Epithelial cell of prostate (primary cell): ENCODE measurements around the gene FMN1.
A peak's percentile ranks its signal among the peaks of the same experiment; 100 is the strongest.

ENCODE experiments used
- DNase-seq: peaks from one replicate; pipeline ENCODE4 v3.0.0-alpha.2; 2011; ENCODE audit warnings: low read depth, low spot score
- H3K27ac ChIP-seq: fragments of 450-650 bp; 2 replicates; pipeline ENCODE4 v1.5.1; 2017; ENCODE audit warnings: mild to moderate bottlenecking

The FMN1 gene

GRCh38 chr15:32767236-32767635 is 427.3 kb downstream of the FMN1 start:
- no peak for DNase-seq
- H3K27ac ChIP-seq, result no peak overlapping the region

- H3K27ac ChIP-seq, result no peak overlapping the region
- no peak for DNase-seq
These were observed 428.4 kb downstream of the FMN1 start for GRCh38 chr15:32766101-32766500.

DNA sequence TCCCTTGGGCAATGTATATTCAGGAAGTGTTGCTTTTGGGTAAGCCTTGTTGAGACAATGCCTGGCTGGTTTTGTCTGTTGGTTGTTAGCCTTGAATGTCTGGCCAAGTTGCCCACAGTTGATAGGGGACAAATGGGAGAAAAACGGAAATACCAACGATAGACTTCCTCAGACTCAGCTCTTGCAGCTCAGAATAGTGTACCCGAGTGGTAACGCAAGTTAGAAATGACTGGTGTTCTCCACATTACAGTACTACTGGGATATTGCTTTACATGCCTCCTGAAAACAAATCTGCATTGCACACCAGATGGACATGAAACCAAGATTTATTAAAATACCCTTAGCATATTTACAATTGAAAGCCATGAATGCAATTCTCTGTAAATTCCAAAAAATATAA is 429.3 kb downstream of the FMN1 start:
- no peak for DNase-seq
- no peak overlapping the region for H3K27ac ChIP-seq

GRCh38 chr15:32763295-32763694 is 431.2 kb downstream of the FMN1 start:
- DNase-seq, result no peak

DNA sequence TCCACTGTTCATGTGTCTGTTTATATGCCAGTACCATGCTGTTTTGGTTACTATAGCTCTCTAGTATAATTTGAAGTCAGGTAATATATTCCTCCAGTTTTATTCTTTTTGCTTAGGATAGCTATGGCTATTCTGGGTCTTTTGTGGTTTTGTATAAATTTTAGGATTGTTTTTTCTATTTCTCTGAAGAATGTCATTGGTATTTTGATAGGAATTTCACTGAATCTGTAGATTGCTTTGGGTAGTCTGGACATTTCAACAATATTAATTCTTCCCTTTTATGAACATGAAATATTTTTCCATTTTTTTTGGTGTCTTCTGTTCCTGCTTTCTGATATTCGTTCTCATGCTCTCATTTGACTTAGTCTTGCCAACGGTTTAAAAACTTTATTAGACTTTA is 437.1 kb downstream of the FMN1 start:
- H3K27ac ChIP-seq, result no peak overlapping the region
- DNase-seq, result no peak

More at GRCh38 chr15:32763295-32763694, 431.2 kb downstream of the FMN1 start:
- no peak overlapping the region for H3K27ac ChIP-seq

DNA sequence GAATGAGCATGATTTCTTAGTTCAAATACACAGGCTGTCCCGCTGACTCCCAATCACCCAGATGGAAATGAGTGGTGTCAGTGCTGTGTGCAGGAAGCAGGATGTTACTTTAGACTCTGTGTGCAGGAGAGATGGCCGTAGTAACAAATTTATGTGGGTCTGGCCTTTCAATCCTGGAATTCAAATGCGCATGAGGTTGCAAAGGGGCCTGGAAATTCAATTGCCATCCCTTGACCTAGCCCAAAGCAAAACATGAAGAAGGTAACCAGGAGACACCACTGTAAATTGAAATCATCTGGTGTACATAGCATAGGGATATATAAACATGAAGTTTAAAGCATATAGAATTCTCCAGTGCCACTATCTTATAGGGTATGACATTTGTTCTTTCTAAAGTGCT is 443.5 kb downstream of the FMN1 start:
- no peak overlapping the region for H3K27ac ChIP-seq
- DNase-seq, result no peak

DNA sequence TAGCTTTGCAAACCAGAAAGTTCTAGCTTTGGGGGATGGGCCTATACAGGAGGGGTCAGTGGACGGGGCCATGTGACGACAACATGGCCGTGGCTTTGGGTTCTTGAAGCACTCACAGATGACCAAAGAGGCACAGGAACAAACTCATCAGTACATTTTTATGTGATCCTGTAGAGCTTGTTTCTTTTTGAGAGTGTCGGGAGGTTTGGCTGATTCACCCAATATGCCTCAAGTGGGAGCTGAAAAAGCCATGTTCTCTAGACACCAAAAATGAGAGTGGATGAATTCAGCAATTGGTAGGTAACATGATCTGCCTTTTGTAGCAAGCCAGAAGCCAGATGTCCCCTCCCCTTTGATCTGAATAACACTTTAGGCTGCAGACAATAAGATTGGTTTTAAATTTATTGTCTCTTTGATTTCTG is 446.6 kb downstream of the FMN1 start:
- no peak overlapping the region for H3K27ac ChIP-seq
- no peak for DNase-seq

DNA sequence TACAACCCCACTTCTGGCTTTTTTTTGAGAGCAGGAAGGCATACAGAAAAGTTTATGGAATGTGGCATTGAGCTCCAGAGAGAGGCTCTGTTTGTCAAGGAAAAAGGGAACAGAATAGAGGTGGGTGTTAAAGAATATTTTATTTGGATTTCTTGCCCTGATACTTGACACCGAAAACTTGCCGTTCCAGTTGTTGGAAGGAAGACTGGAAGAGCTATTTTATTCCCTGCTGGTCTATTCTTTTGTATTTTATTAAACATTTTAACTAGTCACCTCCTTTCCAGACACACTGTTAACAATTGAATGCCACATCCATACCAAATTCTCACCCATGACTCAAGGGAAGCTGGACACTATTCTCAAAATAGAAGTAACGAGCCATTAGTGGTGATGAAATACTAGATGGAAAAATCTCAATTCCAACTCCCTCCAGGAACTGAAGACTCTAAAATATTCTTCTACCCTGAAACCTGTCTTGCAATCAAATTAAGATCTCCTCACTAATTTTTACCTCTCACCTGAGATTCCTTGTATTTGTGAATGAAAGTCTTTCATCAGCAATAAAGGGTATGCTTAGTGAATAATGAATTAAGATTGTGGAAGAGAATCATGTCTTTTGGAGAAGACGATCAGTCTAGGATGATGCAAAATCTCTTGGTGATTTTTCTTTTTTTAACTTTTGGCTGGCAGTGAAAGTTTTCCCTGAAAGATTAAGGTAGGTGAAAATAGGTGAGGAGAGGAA is 448.2 kb downstream of the FMN1 start:
- DNase-seq, result no peak
- H3K27ac ChIP-seq, result no peak overlapping the region

DNA sequence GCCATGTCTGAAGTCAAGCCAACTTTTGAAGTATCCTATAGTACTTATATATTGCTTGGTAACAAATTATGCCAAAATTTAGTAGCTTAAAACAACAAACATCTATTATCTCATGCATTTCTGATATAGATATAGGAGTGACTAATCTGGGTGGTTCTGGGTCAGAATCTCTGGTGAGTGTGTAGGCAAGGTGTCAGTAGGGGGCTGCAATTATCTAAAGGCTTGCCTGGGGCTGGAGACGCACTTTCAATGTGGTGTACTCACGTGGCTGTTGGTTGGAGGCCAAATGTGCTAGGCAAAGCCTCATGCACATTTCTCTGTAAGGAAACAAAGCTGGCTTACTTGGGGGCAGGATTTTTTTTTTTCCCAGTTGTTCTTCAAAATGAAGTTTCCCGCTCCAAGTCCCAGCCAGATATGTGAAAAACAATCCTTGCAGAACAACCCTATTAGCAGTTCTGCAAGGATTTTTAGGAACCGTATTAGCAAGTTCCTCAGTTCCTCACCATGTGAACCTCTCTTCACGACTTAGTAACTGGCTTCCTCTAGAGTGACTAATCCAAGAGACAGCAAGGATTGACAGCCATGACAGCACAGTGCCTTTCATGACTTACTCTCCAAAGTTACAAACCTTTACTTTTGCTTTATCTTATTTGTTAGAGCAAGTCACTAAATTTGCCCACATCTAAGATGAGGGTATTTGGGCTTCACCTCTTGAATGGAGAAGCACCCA is 450.9 kb downstream of the FMN1 start:
- DNase-seq, result no peak
- no peak overlapping the region for H3K27ac ChIP-seq

DNA sequence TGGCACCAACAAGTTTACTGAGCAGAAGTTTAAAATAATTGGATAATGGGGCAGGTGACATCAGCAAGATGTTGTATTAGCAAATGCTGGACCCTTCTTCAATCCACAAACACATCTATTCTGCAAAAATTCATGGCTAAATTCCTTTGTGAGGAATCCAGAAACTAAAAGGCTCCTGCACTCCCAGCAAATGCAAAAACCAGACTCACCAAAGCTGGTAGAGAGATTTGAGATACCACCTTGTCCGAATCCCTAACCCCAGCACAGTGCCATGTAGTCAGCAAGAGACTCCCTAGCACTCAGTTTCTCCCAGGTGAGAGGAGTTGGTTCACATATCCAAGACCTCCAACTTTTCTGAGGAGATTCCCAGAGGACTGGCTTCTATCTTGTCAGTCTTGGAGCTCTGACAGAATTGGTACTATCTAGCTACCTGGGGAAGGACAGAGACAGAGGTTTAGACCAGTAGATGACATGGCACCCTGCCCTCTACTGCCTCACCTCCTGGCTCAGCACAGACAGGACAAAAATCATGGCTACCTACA is 454.9 kb downstream of the FMN1 start:
- no peak for DNase-seq
- no peak overlapping the region for H3K27ac ChIP-seq

DNA sequence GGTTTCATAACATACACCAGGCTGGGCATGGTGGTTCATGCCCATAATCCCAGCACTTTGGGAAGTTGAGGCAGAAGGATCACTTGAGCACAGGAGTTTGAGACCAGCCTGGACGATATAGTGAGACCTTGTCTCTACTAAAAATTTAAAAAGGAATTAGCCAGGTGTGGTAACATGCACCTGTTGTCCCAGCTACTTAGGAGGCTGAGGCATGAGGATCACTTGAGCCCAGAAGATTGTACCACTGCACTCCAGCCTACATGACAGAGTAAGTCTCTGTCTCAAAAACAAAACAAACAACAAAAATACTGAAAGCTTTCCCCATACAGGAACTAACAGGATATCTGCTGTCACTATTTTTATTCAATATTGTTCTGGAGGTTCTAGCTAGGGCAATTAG is 455.8 kb downstream of the FMN1 start:
- H3K27ac ChIP-seq, result no peak overlapping the region
- no peak for DNase-seq

GRCh38 chr15:32737304-32737703 is 457.2 kb downstream of the FMN1 start:
- DNase-seq, result no peak
- H3K27ac ChIP-seq, result no peak overlapping the region

- H3K27ac ChIP-seq, result no peak overlapping the region
- DNase-seq, result no peak
These were observed 457.8 kb downstream of the FMN1 start for GRCh38 chr15:32736701-32737061.

- no peak for DNase-seq
- H3K27ac ChIP-seq, result no peak overlapping the region
These were observed 458.4 kb downstream of the FMN1 start for GRCh38 chr15:32735989-32736700.

GRCh38 chr15:32733281-32733680 is 461.2 kb downstream of the FMN1 start:
- no peak for DNase-seq
- H3K27ac ChIP-seq, result no peak overlapping the region

DNA sequence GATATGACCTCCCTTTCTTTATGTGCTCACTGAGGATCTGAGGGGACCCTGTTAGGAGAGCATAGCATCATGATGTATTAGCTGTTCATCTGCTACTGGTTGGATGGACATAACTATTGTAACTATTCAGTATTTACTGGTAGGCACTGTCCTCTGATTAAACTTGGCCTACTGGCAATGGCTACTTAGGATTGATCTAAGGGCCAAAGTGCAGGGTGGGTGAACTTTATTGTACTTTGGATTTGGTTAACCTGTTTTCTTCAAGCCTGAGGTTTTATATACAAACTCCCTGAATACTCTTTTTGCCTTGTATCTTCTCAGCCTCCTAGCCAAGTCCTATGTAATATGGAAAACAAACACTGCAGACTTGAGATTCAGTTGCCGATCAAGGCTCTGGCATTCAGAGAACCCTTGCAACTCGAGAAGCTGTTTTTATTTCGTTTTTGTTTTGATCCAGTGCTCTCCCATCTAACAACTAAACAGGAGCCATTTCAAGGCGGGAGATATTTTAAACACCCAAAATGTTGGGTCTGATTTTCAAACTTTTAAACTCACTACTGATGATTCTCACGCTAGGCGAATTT is 461.8 kb downstream of the FMN1 start:
- DNase-seq, result no peak
- H3K27ac ChIP-seq, result no peak overlapping the region

- DNase-seq, result peak; percentile 14
- H3K27ac ChIP-seq, result no peak overlapping the region
These were observed 463.5 kb downstream of the FMN1 start for GRCh38 chr15:32730677-32731654.

GRCh38 chr15:32729700-32730395 is 464.7 kb downstream of the FMN1 start:
- no peak overlapping the region for H3K27ac ChIP-seq
- DNase-seq, result no peak
